GM19452 (cell line): ENCODE data around the gene DDX50.
"Not testable (repeated sequence)": the region's sequence is repeated elsewhere in the genome, so short reads cannot be mapped to it uniquely, and the experiment has no call there.

Experiments used
- ATAC-seq: cut with Tn5 transposase; IDR thresholded peaks from one replicate; pipeline ENCODE4 v1.9.1; 2021; ENCODE audit not compliant: unreplicated experiment

DDX50 gene

GRCh38 chr10:68900427-68901104 is 549 bp upstream of the DDX50 start:
- peak; percentile 39 for ATAC-seq

GRCh38 chr10:68902382-68902781 is 1.3 kb downstream of the DDX50 start:
- ATAC-seq, result no peak

GRCh38 chr10:68924593-68924992 is 23.5 kb downstream of the DDX50 start:
- no peak for ATAC-seq

- no peak for ATAC-seq
These were observed 24.4 kb downstream of the DDX50 start for GRCh38 chr10:68925489-68925888.

- ATAC-seq, result not testable (repeated sequence)
These were observed 28.0 kb downstream of the DDX50 start for GRCh38 chr10:68929157-68929556.

- not testable (repeated sequence) for ATAC-seq
These were observed 28.8 kb downstream of the DDX50 start for GRCh38 chr10:68929888-68930287.

- ATAC-seq, result not testable (repeated sequence)
These were observed 31.7 kb downstream of the DDX50 start for GRCh38 chr10:68932860-68933259.

GRCh38 chr10:68934994-68935393 is 33.9 kb downstream of the DDX50 start:
- no peak for ATAC-seq

- no peak for ATAC-seq
These were observed 37.0 kb downstream of the DDX50 start for GRCh38 chr10:68938117-68938516.

GRCh38 chr10:68938884-68939283 is 37.8 kb downstream of the DDX50 start:
- no peak for ATAC-seq

- ATAC-seq, result not testable (repeated sequence)
These were observed 39.8 kb downstream of the DDX50 start for GRCh38 chr10:68940917-68941316.

GRCh38 chr10:68950598-68950997 is 49.5 kb downstream of the DDX50 start:
- no peak for ATAC-seq

- ATAC-seq, result no peak
These were observed 53.8 kb downstream of the DDX50 start for GRCh38 chr10:68954904-68955303.

- ATAC-seq, result peak; percentile 11
These were observed 54.3 kb downstream of the DDX50 start for GRCh38 chr10:68955355-68955831.

GRCh38 chr10:68955832-68956532 is 54.9 kb downstream of the DDX50 start, which contains the start of gene DDX21:
Gene DDX21 (plus strand): TSS chr10:68956170. CDS start chr10:68956226, 56 bp downstream.
- peak; percentile 75 for ATAC-seq

- ATAC-seq, result no peak
These were observed 56.1 kb downstream of the DDX50 start for GRCh38 chr10:68957284-68957615.

- no peak for ATAC-seq
These were observed 56.5 kb downstream of the DDX50 start for GRCh38 chr10:68957654-68958053.

GRCh38 chr10:68959695-68960527 is 58.8 kb downstream of the DDX50 start:
- ATAC-seq, result no peak

GRCh38 chr10:68963151-68963550 is 62.0 kb downstream of the DDX50 start:
- ATAC-seq, result no peak

- ATAC-seq, result no peak
These were observed 72.9 kb downstream of the DDX50 start for GRCh38 chr10:68973975-68974374.

GRCh38 chr10:68975936-68976473 is 74.9 kb downstream of the DDX50 start:
- ATAC-seq, result not testable (repeated sequence)
